GM23338 (cell line): ENCODE measurements around the gene HS6ST3. TPM values are rescaled to one million over a fixed set of nuclear protein-coding genes. Genes with fewer than 3 reads are reported as not detected.

Experiments used
- ATAC-seq: fragments of 200-7000 bp; cut with Tn5 transposase; 3 replicates; pipeline ENCODE4 v1.9.1; 2020
- DNase-seq: peaks from one replicate; pipeline ENCODE4 v3.0.0-alpha.2; 2015; ENCODE audit warnings: low spot score
- H2AFZ ChIP-seq: fragments of 200-600 bp; sonication (generic); 2 replicates; pipeline ENCODE4 v1.8.0; 2016; ENCODE audit warnings: antibody characterized with exemption, mild to moderate bottlenecking, moderate library complexity
- H3F3A ChIP-seq: fragments of 200-600 bp; sonication (generic); replicated peaks from 2 replicates; pipeline ENCODE4 v1.8.0; 2017; ENCODE audit warnings: antibody characterized with exemption, mixed run types, low read depth
- H3K27ac ChIP-seq: fragments of 200-600 bp; sonication (generic); 2 replicates; pipeline ENCODE4 v1.6.1; 2016; ENCODE audit warnings: low read depth
- H3K27me3 ChIP-seq: fragments of 200-600 bp; sonication (generic); 2 replicates; pipeline ENCODE4 v1.8.0; 2016; ENCODE audit warnings: mild to moderate bottlenecking, mixed run types, moderate library complexity; ENCODE audit not compliant: insufficient read depth
- H3K36me3 ChIP-seq: fragments of 200-600 bp; sonication (generic); 2 replicates; pipeline ENCODE4 v1.8.0; 2016; ENCODE audit warnings: mild to moderate bottlenecking; ENCODE audit not compliant: insufficient read depth
- H3K4me1 ChIP-seq: fragments of 200-600 bp; sonication (generic); 2 replicates; pipeline ENCODE4 v1.8.0; 2016; ENCODE audit warnings: mild to moderate bottlenecking, moderate library complexity; ENCODE audit not compliant: insufficient read depth
- H3K4me2 ChIP-seq: fragments of 200-600 bp; sonication (generic); 2 replicates; pipeline ENCODE4 v1.7.1; 2017; ENCODE audit warnings: mixed run types
- H3K4me3 ChIP-seq: fragments of 200-600 bp; sonication (generic); 2 replicates; pipeline ENCODE4 v1.6.1; 2016; ENCODE audit warnings: mixed run types
- H3K79me2 ChIP-seq: fragments of 200-600 bp; sonication (generic); replicated peaks from 2 replicates; pipeline ENCODE4 v1.8.0; 2017; ENCODE audit warnings: mild to moderate bottlenecking; ENCODE audit not compliant: insufficient read depth
- H3K9me2 ChIP-seq: fragments of 200-600 bp; sonication (generic); 2 replicates; pipeline ENCODE4 v1.8.0; 2017; ENCODE audit not compliant: insufficient read depth
- H4K20me1 ChIP-seq: fragments of 200-600 bp; sonication (generic); replicated peaks from 2 replicates; pipeline ENCODE4 v1.8.0; 2017; ENCODE audit warnings: mild to moderate bottlenecking; ENCODE audit not compliant: insufficient read depth
- H3K27ac Mint-ChIP-seq: 2 replicates; pipeline ENCODE4 v1.8.0; 2020; ENCODE audit warnings: inconsistent platforms, mild to moderate bottlenecking, moderate library complexity, mixed read lengths
- H3K27me3 Mint-ChIP-seq: 3 replicates; pipeline ENCODE4 v1.8.0; 2022; ENCODE audit warnings: low read depth, mild to moderate bottlenecking, moderate library complexity, mixed read lengths, inconsistent platforms; ENCODE audit not compliant: insufficient read depth, poor library complexity
- H3K36me3 Mint-ChIP-seq: 3 replicates; pipeline ENCODE4 v1.8.0; 2021; ENCODE audit warnings: low read depth, mild to moderate bottlenecking, inconsistent platforms, moderate library complexity, mixed read lengths
- H3K4me1 Mint-ChIP-seq: 3 replicates; pipeline ENCODE4 v1.8.0; 2020; ENCODE audit warnings: mild to moderate bottlenecking, inconsistent platforms, mixed read lengths
- H3K4me3 Mint-ChIP-seq: 3 replicates; pipeline ENCODE4 v1.8.0; 2021; ENCODE audit warnings: moderate library complexity, mild to moderate bottlenecking, inconsistent platforms, mixed read lengths
- H3K9me3 Mint-ChIP-seq: 3 replicates; pipeline ENCODE4 v1.8.0; 2020; ENCODE audit warnings: moderate library complexity, mild to moderate bottlenecking, inconsistent platforms, mixed read lengths
- CREB1 ChIP-seq: fragments of 250-450 bp; sonication (Bioruptor Pico); IDR thresholded peaks from 2 replicates; pipeline ENCODE4 v1.5.0; 2020; ENCODE audit warnings: low read depth, mild to moderate bottlenecking, moderate library complexity
- EZH2 ChIP-seq: fragments of 200-600 bp; sonication (generic); IDR thresholded peaks from one replicate; pipeline ENCODE4 v1.8.0; 2017; ENCODE audit warnings: antibody characterized with exemption, mild to moderate bottlenecking, low read depth; ENCODE audit not compliant: unreplicated experiment
- NANOG ChIP-seq: IDR thresholded peaks from 2 replicates; pipeline ENCODE4 v1.6.1; 2016; ENCODE audit warnings: antibody characterized with exemption, borderline replicate concordance
- POLR2AphosphoS5 ChIP-seq: IDR thresholded peaks from 2 replicates; pipeline ENCODE4 v1.6.1; 2016; ENCODE audit warnings: antibody characterized with exemption, low read depth
- STAT1 ChIP-seq: IDR thresholded peaks from one replicate; pipeline ENCODE4 v1.6.1; 2016; ENCODE audit warnings: antibody characterized with exemption; ENCODE audit not compliant: unreplicated experiment
- ZNF331 ChIP-seq: fragments of 250-450 bp; sonication (Bioruptor Pico); IDR thresholded peaks from 2 replicates; pipeline ENCODE4 v1.5.0; 2020; ENCODE audit warnings: low read depth, mild to moderate bottlenecking, moderate library complexity
- polyA plus RNA-seq: library from polyadenylated mRNA; unstranded; fragments of >200 nt; fragmentation: Nextera tagmentation; extraction: Ambion mirVana; gene quantifications from 2 replicates; pipeline ENCODE4 v1.2.1, GENCODE V29; 2016
- total RNA-seq: library from RNA; depleted of rRNA; stranded (reverse); fragments of >200 nt; shearing (Covaris generic); gene quantifications from 2 replicates; pipeline ENCODE4 v1.2.3, GENCODE V29; 2014
- TF ChIP-seq, protein P1 (sequence below): IDR thresholded peaks from one replicate; pipeline ENCODE4 v1.6.1; 2018; ENCODE audit warnings: antibody characterized with exemption; ENCODE audit not compliant: unreplicated experiment
- TF ChIP-seq, protein P2 (sequence below): fragments of 250-450 bp; sonication (Bioruptor Pico); IDR thresholded peaks from 2 replicates; pipeline ENCODE4 v1.5.0; 2020; ENCODE audit warnings: mild to moderate bottlenecking, moderate library complexity

The HS6ST3 gene
- total and polyA plus RNA-seq, 2 experiments from 2014 or later: 0.52 to 0.80 TPM

DNA sequence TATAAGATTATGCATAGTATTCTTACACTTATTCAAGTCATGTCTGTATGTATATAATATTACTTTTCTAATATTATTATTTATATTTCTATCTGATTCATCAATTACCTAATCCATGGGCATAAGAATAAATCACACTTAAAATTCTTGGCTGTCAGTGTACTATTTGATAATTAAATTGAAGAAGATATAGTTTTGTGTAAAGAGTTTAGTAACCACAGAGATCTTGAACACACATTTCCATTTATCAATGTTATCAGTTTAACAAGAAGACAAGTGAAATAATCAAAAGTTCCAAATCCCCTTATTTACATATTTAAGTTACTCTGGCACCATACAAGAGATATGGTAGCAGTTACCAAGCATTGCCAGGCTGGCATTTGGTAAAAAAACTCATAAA is 659.9 kb downstream of the HS6ST3 start:
- Mint-ChIP-seq H3K27me3 (no peaks in the 10 kb centered on the region), H3K9me3 (no peaks in the 10 kb centered on the region), H3K27ac (no peak overlapping the region), H3K4me3 (no peak overlapping the region), H3K4me1 (no peaks in the 10 kb centered on the region), H3K36me3 (no peaks in the 10 kb centered on the region)
- Histone ChIP-seq H3K4me1 (no peaks in the 10 kb centered on the region), H3K4me3 (no peak overlapping the region), H2AFZ (no peak overlapping the region), H4K20me1 (no peaks in the 10 kb centered on the region), H3K79me2 (no peaks in the 10 kb centered on the region), H3K27ac (no peak overlapping the region), H3K9me2 (no peaks in the 10 kb centered on the region; the same call in none of the 2 replicates), H3K36me3 (no peaks in the 10 kb centered on the region), H3K4me2 (no peak overlapping the region), H3F3A (no peaks in the 10 kb centered on the region), H3K27me3 (no peaks in the 10 kb centered on the region)
- no peak for DNase-seq
- ATAC-seq: no peak
- TF ChIP-seq CREB1 (CRISPR knock-in tag) (no peak), NANOG (no peak), POLR2AphosphoS5 (no peak), STAT1 (no peak), ZNF331 (no peak), EZH2 (no peak)
- TF ChIP-seq, protein P1, sequence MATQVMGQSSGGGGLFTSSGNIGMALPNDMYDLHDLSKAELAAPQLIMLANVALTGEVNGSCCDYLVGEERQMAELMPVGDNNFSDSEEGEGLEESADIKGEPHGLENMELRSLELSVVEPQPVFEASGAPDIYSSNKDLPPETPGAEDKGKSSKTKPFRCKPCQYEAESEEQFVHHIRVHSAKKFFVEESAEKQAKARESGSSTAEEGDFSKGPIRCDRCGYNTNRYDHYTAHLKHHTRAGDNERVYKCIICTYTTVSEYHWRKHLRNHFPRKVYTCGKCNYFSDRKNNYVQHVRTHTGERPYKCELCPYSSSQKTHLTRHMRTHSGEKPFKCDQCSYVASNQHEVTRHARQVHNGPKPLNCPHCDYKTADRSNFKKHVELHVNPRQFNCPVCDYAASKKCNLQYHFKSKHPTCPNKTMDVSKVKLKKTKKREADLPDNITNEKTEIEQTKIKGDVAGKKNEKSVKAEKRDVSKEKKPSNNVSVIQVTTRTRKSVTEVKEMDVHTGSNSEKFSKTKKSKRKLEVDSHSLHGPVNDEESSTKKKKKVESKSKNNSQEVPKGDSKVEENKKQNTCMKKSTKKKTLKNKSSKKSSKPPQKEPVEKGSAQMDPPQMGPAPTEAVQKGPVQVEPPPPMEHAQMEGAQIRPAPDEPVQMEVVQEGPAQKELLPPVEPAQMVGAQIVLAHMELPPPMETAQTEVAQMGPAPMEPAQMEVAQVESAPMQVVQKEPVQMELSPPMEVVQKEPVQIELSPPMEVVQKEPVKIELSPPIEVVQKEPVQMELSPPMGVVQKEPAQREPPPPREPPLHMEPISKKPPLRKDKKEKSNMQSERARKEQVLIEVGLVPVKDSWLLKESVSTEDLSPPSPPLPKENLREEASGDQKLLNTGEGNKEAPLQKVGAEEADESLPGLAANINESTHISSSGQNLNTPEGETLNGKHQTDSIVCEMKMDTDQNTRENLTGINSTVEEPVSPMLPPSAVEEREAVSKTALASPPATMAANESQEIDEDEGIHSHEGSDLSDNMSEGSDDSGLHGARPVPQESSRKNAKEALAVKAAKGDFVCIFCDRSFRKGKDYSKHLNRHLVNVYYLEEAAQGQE: no peak
- TF ChIP-seq, protein P2, sequence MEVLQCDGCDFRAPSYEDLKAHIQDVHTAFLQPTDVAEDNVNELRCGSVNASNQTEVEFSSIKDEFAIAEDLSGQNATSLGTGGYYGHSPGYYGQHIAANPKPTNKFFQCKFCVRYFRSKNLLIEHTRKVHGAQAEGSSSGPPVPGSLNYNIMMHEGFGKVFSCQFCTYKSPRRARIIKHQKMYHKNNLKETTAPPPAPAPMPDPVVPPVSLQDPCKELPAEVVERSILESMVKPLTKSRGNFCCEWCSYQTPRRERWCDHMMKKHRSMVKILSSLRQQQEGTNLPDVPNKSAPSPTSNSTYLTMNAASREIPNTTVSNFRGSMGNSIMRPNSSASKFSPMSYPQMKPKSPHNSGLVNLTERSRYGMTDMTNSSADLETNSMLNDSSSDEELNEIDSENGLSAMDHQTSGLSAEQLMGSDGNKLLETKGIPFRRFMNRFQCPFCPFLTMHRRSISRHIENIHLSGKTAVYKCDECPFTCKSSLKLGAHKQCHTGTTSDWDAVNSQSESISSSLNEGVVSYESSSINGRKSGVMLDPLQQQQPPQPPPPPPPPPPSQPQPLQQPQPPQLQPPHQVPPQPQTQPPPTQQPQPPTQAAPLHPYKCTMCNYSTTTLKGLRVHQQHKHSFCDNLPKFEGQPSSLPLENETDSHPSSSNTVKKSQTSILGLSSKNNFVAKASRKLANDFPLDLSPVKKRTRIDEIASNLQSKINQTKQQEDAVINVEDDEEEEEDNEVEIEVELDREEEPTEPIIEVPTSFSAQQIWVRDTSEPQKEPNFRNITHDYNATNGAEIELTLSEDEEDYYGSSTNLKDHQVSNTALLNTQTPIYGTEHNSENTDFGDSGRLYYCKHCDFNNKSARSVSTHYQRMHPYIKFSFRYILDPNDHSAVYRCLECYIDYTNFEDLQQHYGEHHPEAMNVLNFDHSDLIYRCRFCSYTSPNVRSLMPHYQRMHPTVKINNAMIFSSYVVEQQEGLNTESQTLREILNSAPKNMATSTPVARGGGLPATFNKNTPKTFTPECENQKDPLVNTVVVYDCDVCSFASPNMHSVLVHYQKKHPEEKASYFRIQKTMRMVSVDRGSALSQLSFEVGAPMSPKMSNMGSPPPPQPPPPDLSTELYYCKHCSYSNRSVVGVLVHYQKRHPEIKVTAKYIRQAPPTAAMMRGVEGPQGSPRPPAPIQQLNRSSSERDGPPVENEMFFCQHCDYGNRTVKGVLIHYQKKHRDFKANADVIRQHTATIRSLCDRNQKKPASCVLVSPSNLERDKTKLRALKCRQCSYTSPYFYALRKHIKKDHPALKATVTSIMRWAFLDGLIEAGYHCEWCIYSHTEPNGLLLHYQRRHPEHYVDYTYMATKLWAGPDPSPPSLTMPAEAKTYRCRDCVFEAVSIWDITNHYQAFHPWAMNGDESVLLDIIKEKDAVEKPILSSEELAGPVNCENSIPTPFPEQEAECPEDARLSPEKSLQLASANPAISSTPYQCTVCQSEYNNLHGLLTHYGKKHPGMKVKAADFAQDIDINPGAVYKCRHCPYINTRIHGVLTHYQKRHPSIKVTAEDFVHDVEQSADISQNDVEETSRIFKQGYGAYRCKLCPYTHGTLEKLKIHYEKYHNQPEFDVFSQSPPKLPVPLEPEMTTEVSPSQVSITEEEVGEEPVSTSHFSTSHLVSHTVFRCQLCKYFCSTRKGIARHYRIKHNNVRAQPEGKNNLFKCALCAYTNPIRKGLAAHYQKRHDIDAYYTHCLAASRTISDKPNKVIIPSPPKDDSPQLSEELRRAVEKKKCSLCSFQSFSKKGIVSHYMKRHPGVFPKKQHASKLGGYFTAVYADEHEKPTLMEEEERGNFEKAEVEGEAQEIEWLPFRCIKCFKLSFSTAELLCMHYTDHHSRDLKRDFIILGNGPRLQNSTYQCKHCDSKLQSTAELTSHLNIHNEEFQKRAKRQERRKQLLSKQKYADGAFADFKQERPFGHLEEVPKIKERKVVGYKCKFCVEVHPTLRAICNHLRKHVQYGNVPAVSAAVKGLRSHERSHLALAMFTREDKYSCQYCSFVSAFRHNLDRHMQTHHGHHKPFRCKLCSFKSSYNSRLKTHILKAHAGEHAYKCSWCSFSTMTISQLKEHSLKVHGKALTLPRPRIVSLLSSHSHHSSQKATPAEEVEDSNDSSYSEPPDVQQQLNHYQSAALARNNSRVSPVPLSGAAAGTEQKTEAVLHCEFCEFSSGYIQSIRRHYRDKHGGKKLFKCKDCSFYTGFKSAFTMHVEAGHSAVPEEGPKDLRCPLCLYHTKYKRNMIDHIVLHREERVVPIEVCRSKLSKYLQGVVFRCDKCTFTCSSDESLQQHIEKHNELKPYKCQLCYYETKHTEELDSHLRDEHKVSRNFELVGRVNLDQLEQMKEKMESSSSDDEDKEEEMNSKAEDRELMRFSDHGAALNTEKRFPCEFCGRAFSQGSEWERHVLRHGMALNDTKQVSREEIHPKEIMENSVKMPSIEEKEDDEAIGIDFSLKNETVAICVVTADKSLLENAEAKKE (CRISPR knock-in tag): no peak
